Measurements from ENCODE around the gene E2F3.

E2F3 gene

DNA sequence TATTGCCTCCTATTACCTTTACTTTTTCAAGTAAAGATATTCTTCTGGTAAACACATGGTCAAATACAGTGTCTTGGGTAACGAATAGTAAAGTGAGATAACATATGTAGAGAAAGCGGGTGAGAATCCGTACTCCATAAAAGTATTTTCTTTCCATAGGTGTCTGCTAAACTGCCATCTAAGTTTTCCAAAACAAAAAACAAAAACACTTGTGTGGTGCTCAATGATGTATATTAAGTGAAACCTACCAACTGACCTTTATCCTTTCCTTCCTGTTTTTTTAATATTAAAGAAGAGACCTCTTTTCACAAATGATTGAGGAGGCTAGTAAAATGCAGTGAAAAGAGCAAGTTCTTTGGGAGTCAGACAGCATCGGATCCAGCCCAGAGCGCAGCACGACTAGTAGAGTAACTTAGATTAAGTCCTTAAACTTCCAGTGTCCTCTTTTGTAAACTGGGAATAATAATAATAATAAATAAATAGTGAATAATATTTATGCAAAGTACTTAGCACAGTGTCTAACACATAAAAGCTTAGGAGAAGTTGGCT, 132.1 kb downstream of the E2F3 start:
- DNase-seq (ENCODE audit: low spot score): no peak

DNA sequence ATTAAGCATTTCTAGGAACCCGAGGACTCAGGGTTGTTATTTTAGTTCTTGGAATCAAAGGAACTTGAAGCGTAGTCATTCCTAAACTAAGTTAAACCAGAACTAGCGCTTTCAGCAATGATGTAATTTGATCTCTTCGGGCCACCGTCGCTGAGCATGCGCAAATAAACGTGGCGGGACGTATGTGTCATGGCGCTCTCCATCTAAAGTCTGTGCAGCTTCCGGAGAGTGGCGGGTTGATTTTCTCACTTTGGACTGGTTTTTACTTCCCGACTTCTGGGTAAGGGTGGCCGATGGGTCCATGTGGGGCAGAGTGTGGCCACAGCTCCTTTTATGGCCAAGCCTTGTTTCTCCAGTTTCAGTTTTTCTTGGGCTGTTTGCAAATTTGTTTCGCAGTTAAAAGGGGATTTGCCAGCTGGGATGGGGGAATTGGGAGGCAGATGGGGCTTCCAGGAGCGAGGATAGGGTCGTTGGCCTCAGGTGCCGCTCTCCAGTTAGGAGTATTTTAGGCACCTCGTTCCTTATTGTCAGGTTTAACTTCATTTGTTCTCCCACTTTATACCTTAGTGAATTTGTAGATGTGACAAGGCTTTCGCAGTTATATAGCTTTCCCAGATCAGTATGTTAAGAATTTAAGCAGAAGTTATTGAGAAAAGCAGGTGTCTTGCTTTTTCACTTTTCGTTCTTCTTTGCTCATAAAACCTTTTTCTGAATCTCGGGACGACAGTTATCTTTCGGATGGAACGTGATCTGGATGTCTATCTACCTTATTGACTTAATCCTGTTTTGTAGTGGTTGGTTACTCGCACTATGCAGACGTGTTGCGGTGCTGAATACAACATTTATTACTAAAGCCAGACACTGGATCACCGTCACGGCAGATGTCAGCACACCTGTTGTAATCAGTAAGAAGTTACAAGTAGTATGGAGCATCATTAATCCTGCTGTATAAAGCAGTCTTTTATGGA, 132.9 kb downstream of the E2F3 start, which contains the start of gene CDKAL1:
TSS of gene CDKAL1 (plus strand) at position 163 of the 968 bp plus-strand sequence. CDS start 11,894 bp downstream, outside the sequence.
- peak; percentile 87 for DNase-seq (ENCODE audit: low spot score)

DNA sequence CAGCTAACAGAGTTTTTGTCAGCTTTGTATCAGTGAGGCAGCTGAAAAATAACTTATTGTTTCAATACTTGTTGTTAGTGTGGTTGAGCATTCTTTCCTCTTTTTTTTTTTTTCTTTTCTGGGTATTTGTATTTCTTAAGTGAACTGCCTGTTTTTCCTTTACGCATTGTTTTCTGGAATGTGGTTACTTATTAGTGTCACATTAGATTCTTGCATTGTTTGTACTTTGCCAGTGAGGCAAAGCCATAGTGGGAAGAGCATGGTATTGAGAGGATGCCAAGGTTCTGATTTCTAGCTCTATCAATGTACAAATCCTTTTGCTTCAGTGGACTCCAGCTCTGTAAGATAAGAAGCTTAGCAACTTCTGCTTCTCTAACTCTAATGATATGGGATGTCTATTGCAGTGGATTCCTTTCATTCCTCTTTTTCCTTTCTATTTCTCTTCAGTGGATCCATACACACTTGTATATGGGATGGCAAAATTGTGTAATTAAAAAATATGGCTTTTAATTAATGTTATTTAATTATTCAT, 136.5 kb downstream of the E2F3 start:
- no peak for DNase-seq (ENCODE audit: low spot score)

DNA sequence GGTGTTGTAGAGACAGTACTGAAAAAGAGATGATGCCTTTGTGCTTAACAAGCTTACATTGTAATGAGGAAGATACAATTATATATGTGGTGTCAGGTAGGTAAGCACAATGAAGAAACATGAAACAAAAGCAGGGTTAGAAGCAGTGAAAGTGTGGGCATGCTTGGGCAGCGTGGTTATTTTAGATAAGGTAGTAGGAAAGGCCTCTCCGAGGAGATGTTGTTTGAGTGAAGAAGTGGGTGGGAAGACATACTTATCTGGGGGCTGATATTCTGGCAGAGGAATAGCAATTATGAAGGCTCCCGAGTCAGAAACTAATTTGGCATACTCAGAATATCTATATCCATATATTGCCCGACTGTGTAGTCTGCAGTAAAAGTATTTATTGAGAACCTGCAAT, 137.2 kb downstream of the E2F3 start:
- DNase-seq (ENCODE audit: low spot score): no peak

DNA sequence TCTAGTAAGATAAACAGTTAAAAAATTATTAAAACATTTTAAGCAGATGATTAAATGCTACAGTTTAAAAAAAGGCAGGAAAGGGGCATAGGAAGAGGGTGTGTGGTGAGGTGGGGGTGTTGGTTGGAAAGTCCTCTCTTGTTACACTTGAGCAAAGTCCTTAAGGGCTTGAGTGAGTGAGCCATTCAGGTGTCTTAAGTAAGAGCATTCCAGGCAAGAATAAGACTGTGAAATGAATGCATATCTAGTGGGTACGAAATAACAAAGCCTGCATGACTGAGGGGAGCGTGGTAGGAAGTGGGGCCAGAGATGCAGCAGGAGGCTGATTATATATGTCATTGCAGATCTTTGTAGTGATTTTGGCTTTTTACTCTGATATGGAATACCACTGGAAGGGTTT, 137.7 kb downstream of the E2F3 start:
- no peak for DNase-seq (ENCODE audit: low spot score)

DNA sequence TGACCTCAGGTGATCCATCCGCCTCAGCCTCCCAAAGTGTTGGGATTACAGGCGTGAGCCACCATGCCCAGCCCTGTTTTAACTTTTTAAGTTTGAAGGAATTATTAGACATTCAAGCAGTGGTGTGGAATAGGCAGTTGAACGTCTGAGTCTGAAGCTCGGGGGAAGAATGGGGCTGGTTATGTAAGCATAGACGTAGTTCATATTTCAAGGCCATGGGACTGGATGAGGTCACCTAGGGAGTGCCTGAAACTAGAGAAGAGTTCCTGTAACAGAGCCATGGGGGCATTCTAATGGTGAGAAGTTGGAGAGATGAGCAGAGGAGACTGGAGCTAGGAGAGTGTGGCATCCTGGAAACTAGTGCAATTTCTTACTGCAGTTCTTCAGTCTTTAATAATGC, 139.0 kb downstream of the E2F3 start:
- DNase-seq (ENCODE audit: low spot score): no peak

DNA sequence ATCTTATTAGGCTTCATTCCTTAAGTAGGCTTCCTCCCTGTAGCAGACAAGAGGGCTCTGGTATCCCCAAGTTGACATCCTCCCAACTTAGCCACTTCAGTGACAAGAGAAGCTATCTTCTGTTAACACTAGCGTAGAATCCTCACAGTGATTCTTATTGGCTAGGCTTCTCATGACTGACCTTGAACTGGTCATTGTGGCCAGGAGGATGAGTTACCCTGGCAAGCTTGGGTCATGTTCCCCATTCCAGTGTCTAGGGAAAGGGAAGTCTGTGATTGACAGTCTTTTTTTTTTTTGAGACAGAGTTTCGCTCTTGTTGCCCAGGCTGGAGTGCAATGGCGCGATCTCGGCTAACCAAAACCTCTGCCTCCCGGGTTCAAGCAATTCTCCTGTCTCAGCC, 139.7 kb downstream of the E2F3 start:
- no peak for DNase-seq (ENCODE audit: low spot score)

DNA sequence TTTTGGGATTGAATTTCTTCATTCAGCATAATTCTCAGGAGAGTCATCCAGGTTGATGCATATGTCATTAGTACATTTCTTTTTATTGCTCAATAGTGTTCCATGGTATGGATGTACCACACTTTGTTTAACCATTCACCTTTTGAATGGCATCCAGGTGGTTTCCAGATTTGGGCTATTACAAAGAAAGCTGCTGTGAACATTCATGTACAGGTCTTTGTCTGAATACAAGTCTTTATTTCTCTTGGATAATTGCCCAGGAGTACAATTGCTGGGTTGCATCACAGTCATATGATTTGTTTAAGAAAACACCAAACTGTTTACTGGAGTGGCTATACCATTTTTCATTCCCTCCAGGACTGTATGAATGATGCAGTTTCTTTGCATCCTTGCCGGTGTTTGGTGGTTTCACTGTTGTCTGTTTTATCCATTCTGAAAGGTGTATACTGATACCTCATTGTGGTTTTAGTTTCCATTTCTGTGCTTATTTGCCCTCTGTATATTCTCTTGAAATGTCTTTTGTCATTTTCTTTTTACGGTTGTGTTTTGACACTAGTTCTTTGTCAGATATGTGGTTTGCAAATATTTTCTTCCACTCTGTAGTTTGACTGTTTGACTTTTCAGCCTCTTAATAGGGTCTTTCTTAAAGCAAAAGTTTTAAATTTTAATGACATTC, 141.4 kb downstream of the E2F3 start:
- DNase-seq (ENCODE audit: low spot score): no peak

Measured in globus pallidus (tissue), 1 donor.